Stimulated activated CD4-positive, alpha-beta T cell treated with anti-CD3 and anti-CD28 coated beads, Interleukin-12 subunit alpha, Interleukin-12 subunit beta, amount 100 ng/mL, for 48 hours (primary cell): Measurements from ENCODE around the gene BCAR3.
"Not testable (repeated sequence)": the region's sequence is repeated elsewhere in the genome, so short reads cannot be mapped to it uniquely, and the experiment has no call there.

ENCODE experiments used
- DNase-seq, 3 donors: peaks; one replicate each; pipeline ENCODE4 v3.0.0-alpha.2; 2020; ENCODE audit warnings: low read depth in 2 of 3, low spot score in 1 of 3

The BCAR3 gene

GRCh38 chr1:93707956-93708355 is 26.3 kb upstream of the BCAR3 start:
- peak in 2 of 3 donors; percentile 22 to 34 for DNase-seq

- DNase-seq, result no peak
Observed at GRCh38 chr1:93705892-93706500, 24.4 kb upstream of the BCAR3 start.

- DNase-seq, result no peak
Observed at GRCh38 chr1:93704052-93704451, 22.4 kb upstream of the BCAR3 start.

- no peak for DNase-seq
Observed at GRCh38 chr1:93703643-93704042, 22.0 kb upstream of the BCAR3 start.

GRCh38 chr1:93702828-93703183 is 21.2 kb upstream of the BCAR3 start:
- DNase-seq, result no peak

- no peak for DNase-seq
Observed at GRCh38 chr1:93702111-93702827, 20.6 kb upstream of the BCAR3 start.

GRCh38 chr1:93701629-93702028 is 20.0 kb upstream of the BCAR3 start:
- DNase-seq, result no peak

GRCh38 chr1:93700532-93701469 is 19.2 kb upstream of the BCAR3 start:
- DNase-seq, result no peak

GRCh38 chr1:93699503-93700168 is 18.0 kb upstream of the BCAR3 start:
- no peak for DNase-seq

GRCh38 chr1:93699049-93699384 is 17.4 kb upstream of the BCAR3 start:
- DNase-seq, result no peak

- DNase-seq, result no peak
Observed at GRCh38 chr1:93698329-93699048, 16.9 kb upstream of the BCAR3 start.

GRCh38 chr1:93697566-93697965 is 15.9 kb upstream of the BCAR3 start:
- not testable (repeated sequence) for DNase-seq

- DNase-seq, result no peak
Observed at GRCh38 chr1:93695411-93696005, 13.9 kb upstream of the BCAR3 start.

- DNase-seq, result no peak
Observed at GRCh38 chr1:93694819-93695218, 13.2 kb upstream of the BCAR3 start.

- no peak for DNase-seq
Observed at GRCh38 chr1:93694039-93694438, 12.4 kb upstream of the BCAR3 start.

GRCh38 chr1:93692983-93693591 is 11.4 kb upstream of the BCAR3 start:
- DNase-seq, result peak; percentile 37 to 59 (median 53)

GRCh38 chr1:93692451-93692861 is 10.8 kb upstream of the BCAR3 start:
- no peak for DNase-seq

- DNase-seq, result no peak
Observed at GRCh38 chr1:93692026-93692425, 10.4 kb upstream of the BCAR3 start.

- DNase-seq, result no peak
Observed at GRCh38 chr1:93690921-93691789, 9.5 kb upstream of the BCAR3 start.
